B cell (primary cell): Measurements from ENCODE around the gene COL5A2. TPM values are rescaled to one million over a fixed set of nuclear protein-coding genes. Genes with fewer than 3 reads are reported as not detected.

ENCODE experiments used
- ATAC-seq: fragments of 200-7000 bp; cut with Tn5 transposase; one replicate; pipeline ENCODE4 v1.10.0; 2021; ENCODE audit warnings: low read depth, mild to moderate bottlenecking, moderate number of reproducible peaks, moderate library complexity
- CTCF ChIA-PET: fragments of 350-600 bp; sonication (Branson Sonifier 250); formaldehyde crosslinking; loops from one replicate; lab custom pipeline; 2021; ENCODE audit warnings: antibody characterized with exemption, inconsistent platforms; lab: Charles Lee
- POLR2A ChIA-PET: fragments of 350-600 bp; sonication (Branson Sonifier 250); formaldehyde crosslinking; loops from one replicate; lab custom pipeline; 2021; ENCODE audit warnings: antibody characterized with exemption; lab: Charles Lee
- DNase-seq: peaks from one replicate; pipeline ENCODE4 v3.0.0; 2013
- H2AFZ ChIP-seq: 2 replicates; pipeline ENCODE4 v1.6.1; 2012; ENCODE audit warnings: mild to moderate bottlenecking, low read depth, low read length; ENCODE audit not compliant: insufficient read depth, poor library complexity, severe bottlenecking
- H3K27ac ChIP-seq, 2 donors: 1 replicate in 1 of 2; 2 replicates in 1 of 2; pipeline ENCODE4 v1.5.1; 2012 to 2013; ENCODE audit warnings: low read length in 2 of 2, mild to moderate bottlenecking in 2 of 2, moderate library complexity in 1 of 2
- H3K27me3 ChIP-seq, 4 experiments: fragments of 200-600 bp in 1 of 4; sonication (generic) in 1 of 4; replicated peaks in 1 of 4; 1 replicate in 2 of 4; 2 replicates in 2 of 4; pipeline versions ENCODE4 v1.6.1 to v1.7.0; 2013 to 2016; ENCODE audit warnings: low read length in 3 of 4, mild to moderate bottlenecking in 2 of 4, mixed read lengths in 1 of 4, moderate library complexity in 1 of 4; ENCODE audit not compliant: insufficient read depth in 4 of 4, control insufficient read depth in 3 of 4; ENCODE audit errors: control extremely low read depth in 1 of 4
- H3K36me3 ChIP-seq, 2 experiments: replicated peaks in 1 of 2; 1 replicate in 1 of 2; 2 replicates in 1 of 2; pipeline versions ENCODE4 v1.6.1 to v1.7.1; 2013; ENCODE audit warnings: low read length in 1 of 2; ENCODE audit not compliant: insufficient read depth in 2 of 2, control insufficient read depth in 1 of 2; ENCODE audit errors: control extremely low read depth in 1 of 2, extremely low read depth in 1 of 2
- H3K4me1 ChIP-seq, 2 donors: fragments of 200-600 bp in 1 of 2; sonication (generic) in 1 of 2; 1 replicate in 1 of 2; 2 replicates in 1 of 2; pipeline versions ENCODE4 v1.5.1 to v1.6.1; 2013 to 2017; ENCODE audit warnings: low read length in 2 of 2; ENCODE audit not compliant: control insufficient read depth in 2 of 2, insufficient read depth in 2 of 2
- H3K4me2 ChIP-seq: replicated peaks from 2 replicates; pipeline ENCODE3; 2012; ENCODE audit warnings: mild to moderate bottlenecking, low read depth, low read length; ENCODE audit not compliant: poor library complexity, severe bottlenecking
- H3K4me3 ChIP-seq, 5 experiments: fragments of 200-600 bp in 1 of 5; sonication (generic) in 1 of 5; 1 replicate in 3 of 5; 2 replicates in 2 of 5; pipeline versions ENCODE4 v1.5.1 to v1.7.0; 2011 to 2016; ENCODE audit warnings: low read length in 4 of 5, mild to moderate bottlenecking in 4 of 5, low read depth in 2 of 5, control low read depth in 1 of 5, moderate library complexity in 1 of 5; ENCODE audit not compliant: insufficient read depth in 1 of 5; ENCODE audit errors: control extremely low read depth in 1 of 5, extremely low read depth in 1 of 5
- H3K79me2 ChIP-seq: fragments of 200-600 bp; sonication (generic); one replicate; pipeline ENCODE4 v1.6.0; 2016; ENCODE audit warnings: low read length; ENCODE audit not compliant: control insufficient read depth, insufficient read depth
- H3K9ac ChIP-seq: fragments of 200-600 bp; sonication (generic); 2 replicates; pipeline ENCODE4 v1.6.1; 2017; ENCODE audit warnings: mild to moderate bottlenecking, low read length, moderate library complexity
- H3K9me3 ChIP-seq, 3 donors: one replicate each; pipeline versions ENCODE4 v1.6.1 to v1.7.1; 2013; ENCODE audit warnings: low read length in 2 of 3; ENCODE audit not compliant: control insufficient read depth in 2 of 3, insufficient read depth in 1 of 3; ENCODE audit errors: control extremely low read depth in 1 of 3
- H4K20me1 ChIP-seq: 2 replicates; pipeline ENCODE4 v1.6.0; 2012; ENCODE audit warnings: mild to moderate bottlenecking, low read length; ENCODE audit not compliant: insufficient read depth, control insufficient read depth, poor library complexity, severe bottlenecking
- H3K27ac Mint-ChIP-seq: one replicate; pipeline ENCODE4 v1.8.0; 2021; ENCODE audit warnings: mixed read lengths
- H3K27me3 Mint-ChIP-seq: one replicate; pipeline ENCODE4 v1.8.0; 2021; ENCODE audit warnings: mixed read lengths
- H3K4me1 Mint-ChIP-seq: one replicate; pipeline ENCODE4 v1.8.0; 2021; ENCODE audit warnings: mixed read lengths
- H3K4me3 Mint-ChIP-seq: one replicate; pipeline ENCODE4 v1.8.0; 2021; ENCODE audit warnings: mixed read lengths
- H3K9me3 Mint-ChIP-seq: one replicate; pipeline ENCODE4 v1.8.0; 2022; ENCODE audit warnings: mixed read lengths; ENCODE audit not compliant: insufficient read depth
- CTCF ChIP-seq: fragments of 200-600 bp; IDR thresholded peaks from one replicate; pipeline ENCODE4 v1.8.0; 2022; ENCODE audit warnings: antibody characterized with exemption, mild to moderate bottlenecking
- EZH2 ChIP-seq: IDR thresholded peaks from 2 replicates; pipeline ENCODE4 v1.6.1; 2012; ENCODE audit warnings: borderline replicate concordance, low read depth, mild to moderate bottlenecking, moderate library complexity, low read length; ENCODE audit not compliant: insufficient read depth, poor library complexity, severe bottlenecking
- WGBS: methylation state at CpG from one replicate; pipeline ENCODE4 v1.1.5; 2013; ENCODE audit warnings: missing lambda C conversion rate; ENCODE audit not compliant: insufficient coverage; 5-methylcytosine and 5-hydroxymethylcytosine counted together
- intact Hi-C: fragments of 100-400 bp; cut with micrococcal nuclease; formaldehyde crosslinking; loops from one replicate; pipeline ENCODE4 v1.10.0; 2022
- polyA plus RNA-seq: library from polyadenylated mRNA; depleted of rRNA; stranded (reverse); fragments of >200 nt; gene quantifications from 2 replicates; pipeline ENCODE4 v1.2.3, GENCODE V29; 2012
- total RNA-seq, 2 donors: library from RNA; stranded (reverse); fragments of 120-200 nt in 1 of 2; gene quantifications; 1 replicate in 1 of 2; 2 replicates in 1 of 2; pipeline versions ENCODE4 v1.2.3 to v1.2.4, GENCODE V29; 2013 to 2022

COL5A2 gene
- total and polyA plus RNA-seq, 2 donors (not counting 1 experiment from before 2014, with no cell fraction given), result 0.44 to 0.45 TPM

- no peaks in the 10 kb centered on the region for H3K27me3 Mint-ChIP-seq
Measured at GRCh38 chr2:189138800-189139199, 40.8 kb downstream of the COL5A2 start.

GRCh38 chr2:189137519-189137918 lies 42.0 kb downstream of the COL5A2 start:
- no peaks in the 10 kb centered on the region for H3K9me3 Mint-ChIP-seq
- H3K4me3 Mint-ChIP-seq, result no peak overlapping the region
- Histone ChIP-seq H3K4me2 (no peak overlapping the region), H3K27ac (no peak overlapping the region), H3K4me1 (no peaks in the 10 kb centered on the region), H3K4me3 (no peak overlapping the region), H3K79me2 (no peaks in the 10 kb centered on the region), H4K20me1 (no peaks in the 10 kb centered on the region), H2AFZ (no peak overlapping the region), H3K36me3 (no peaks in the 10 kb centered on the region), H3K9me3 (no peaks in the 10 kb centered on the region), H3K27me3 (no peaks in the 10 kb centered on the region), H3K9ac (no peak overlapping the region)
- no peak for ATAC-seq
- WGBS, result 100% methylated on average over 1 of the region's 1 CpG
- H3K27ac Mint-ChIP-seq, result no peak overlapping the region
- POLR2A ChIA-PET, result no interaction called here
- no peaks in the 10 kb centered on the region for H3K4me1 Mint-ChIP-seq
- no peak for DNase-seq
- intact Hi-C loops, result no loop called here
- TF ChIP-seq EZH2 (no peak), CTCF (no peak)
- H3K27me3 Mint-ChIP-seq, result no peaks in the 10 kb centered on the region
- CTCF ChIA-PET, result no interaction called here

More at GRCh38 chr2:189138800-189139199, 40.8 kb downstream of the COL5A2 start:
- Mint-ChIP-seq H3K4me1 (no peaks in the 10 kb centered on the region), H3K9me3 (no peaks in the 10 kb centered on the region), H3K4me3 (no peak overlapping the region), H3K27ac (no peak overlapping the region)
- H3K4me3 ChIP-seq, result no peak overlapping the region
- no peak overlapping the region for H3K9ac ChIP-seq
- TF ChIP-seq CTCF (no peak), EZH2 (no peak)
- ChIA-PET CTCF (no interaction called here), POLR2A (no interaction called here)
- H3K4me2 ChIP-seq, result no peak overlapping the region
- no peak overlapping the region for H2AFZ ChIP-seq
- no peaks in the 10 kb centered on the region for H3K4me1 ChIP-seq
- no peaks in the 10 kb centered on the region for H3K36me3 ChIP-seq
- WGBS, result 95% methylated on average over 3 of the region's 5 CpGs
- H3K79me2 ChIP-seq, result no peaks in the 10 kb centered on the region
- no peak overlapping the region for H3K27ac ChIP-seq
- H3K27me3 ChIP-seq, result no peaks in the 10 kb centered on the region
- H3K9me3 ChIP-seq, result no peaks in the 10 kb centered on the region
- no peaks in the 10 kb centered on the region for H4K20me1 ChIP-seq
- DNase-seq (no peak), ATAC-seq (no peak)
- intact Hi-C loops, result no loop called here
